ENCODE results near the gene CHGA.

CHGA gene

DNA sequence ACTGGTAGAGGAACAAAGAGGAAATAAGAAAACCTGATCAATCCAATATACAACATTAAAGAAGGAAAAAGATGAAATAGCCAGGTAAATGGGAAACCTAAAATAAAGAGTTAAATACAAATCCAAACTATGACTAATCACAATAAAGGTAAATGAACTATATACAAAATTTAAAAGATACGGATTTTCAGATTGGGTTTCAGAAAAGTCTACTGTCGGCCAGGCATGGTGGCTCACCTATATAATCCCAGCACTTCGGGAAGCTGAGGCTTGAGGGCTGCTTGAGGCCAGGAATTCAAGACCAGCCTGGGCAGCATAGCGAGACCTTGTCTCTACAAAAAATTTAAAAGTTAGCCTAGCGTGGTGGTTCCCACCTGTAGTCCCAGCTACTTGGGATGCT is 39.9 kb upstream of the CHGA start:
- Histone ChIP-seq H3K4me1 (ENCODE audit: control insufficient read depth in 1 of 2, insufficient read depth in 1 of 2, low read depth in 1 of 2, low read length in 1 of 2) (no peaks in the 10 kb centered on the region), H3K27ac (no peak overlapping the region), H3K36me3 (no peaks in the 10 kb centered on the region), H3K27me3 (peaks cover 83% of the 10 kb centered on the region), H3K4me3 (ENCODE audit: low read depth in 1 of 2, low read length in 1 of 2) (no peak overlapping the region), H3K9me3 (no peaks in the 10 kb centered on the region)
- TF ChIP-seq, protein P1, sequence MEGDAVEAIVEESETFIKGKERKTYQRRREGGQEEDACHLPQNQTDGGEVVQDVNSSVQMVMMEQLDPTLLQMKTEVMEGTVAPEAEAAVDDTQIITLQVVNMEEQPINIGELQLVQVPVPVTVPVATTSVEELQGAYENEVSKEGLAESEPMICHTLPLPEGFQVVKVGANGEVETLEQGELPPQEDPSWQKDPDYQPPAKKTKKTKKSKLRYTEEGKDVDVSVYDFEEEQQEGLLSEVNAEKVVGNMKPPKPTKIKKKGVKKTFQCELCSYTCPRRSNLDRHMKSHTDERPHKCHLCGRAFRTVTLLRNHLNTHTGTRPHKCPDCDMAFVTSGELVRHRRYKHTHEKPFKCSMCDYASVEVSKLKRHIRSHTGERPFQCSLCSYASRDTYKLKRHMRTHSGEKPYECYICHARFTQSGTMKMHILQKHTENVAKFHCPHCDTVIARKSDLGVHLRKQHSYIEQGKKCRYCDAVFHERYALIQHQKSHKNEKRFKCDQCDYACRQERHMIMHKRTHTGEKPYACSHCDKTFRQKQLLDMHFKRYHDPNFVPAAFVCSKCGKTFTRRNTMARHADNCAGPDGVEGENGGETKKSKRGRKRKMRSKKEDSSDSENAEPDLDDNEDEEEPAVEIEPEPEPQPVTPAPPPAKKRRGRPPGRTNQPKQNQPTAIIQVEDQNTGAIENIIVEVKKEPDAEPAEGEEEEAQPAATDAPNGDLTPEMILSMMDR (IDR thresholded peaks at IDR 0.05): no peak

DNA sequence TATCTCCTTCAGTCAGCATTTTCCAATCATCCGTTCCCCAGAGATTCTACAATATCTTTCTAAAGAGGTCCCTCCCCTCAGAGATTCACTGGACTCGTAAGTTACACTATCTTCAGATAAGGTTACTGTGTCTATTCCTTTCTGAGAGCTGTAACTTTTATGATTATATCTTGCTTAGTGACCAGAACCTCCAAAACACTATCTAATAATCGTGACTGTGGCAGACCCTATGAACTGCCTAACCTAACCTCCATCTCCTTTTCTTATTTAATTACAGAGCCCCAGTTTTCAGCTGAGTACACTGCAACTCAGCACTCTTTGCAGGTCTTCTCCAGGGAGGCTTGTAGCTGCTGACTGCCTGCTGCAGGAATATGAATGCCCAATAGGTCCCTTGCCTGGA is 38.5 kb upstream of the CHGA start:
- Histone ChIP-seq H3K27ac (no peak overlapping the region), H3K36me3 (no peaks in the 10 kb centered on the region), H3K4me3 (ENCODE audit: low read depth in 1 of 2, low read length in 1 of 2) (no peak overlapping the region), H3K4me1 (ENCODE audit: control insufficient read depth in 1 of 2, insufficient read depth in 1 of 2, low read depth in 1 of 2, low read length in 1 of 2) (no peaks in the 10 kb centered on the region), H3K27me3 (peaks cover 70% of the 10 kb centered on the region), H3K9me3 (no peaks in the 10 kb centered on the region)
- TF ChIP-seq, protein P1 (IDR thresholded peaks at IDR 0.05): no peak

DNA sequence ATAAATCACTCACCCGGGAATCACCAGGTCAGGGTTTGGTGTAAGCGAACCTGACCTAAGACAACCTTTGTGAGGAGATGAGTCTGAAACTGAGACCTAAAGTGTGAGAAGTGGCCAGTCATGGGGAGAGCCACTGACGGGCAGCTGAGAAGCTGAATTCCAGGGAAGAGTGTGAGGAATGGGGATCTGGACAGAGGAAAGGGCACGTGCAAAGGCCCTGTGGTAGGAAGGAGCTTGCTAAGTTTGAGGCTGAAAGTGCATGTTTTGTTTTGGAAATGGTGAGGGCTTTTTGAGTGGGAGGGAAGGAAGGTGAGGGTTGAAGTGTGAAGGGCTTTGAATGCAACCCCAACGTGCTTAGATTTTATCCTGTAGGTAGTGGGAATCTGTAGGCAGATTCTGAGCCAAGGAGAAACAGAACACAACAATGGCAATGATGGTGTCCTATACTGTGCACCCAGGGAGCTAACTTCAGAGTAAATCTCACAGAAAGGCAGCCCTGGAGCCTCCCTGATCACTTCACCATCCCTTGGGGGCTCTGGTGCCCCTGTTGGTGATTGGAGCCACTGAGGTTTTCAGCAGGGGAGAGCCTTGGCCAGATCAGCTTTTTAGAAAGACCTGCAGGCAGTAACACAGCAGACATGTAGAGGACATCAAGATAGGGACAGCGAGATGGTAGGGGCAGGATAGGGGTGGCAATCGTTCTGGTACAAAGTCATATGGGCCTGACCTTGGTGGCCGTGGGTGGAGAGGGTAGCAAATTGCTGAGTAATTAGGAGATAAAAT is 37.5 kb upstream of the CHGA start:
- TF ChIP-seq, protein P1 (IDR thresholded peaks at IDR 0.05): no peak
- no peaks in the 10 kb centered on the region for H3K36me3 ChIP-seq
- no peak overlapping the region for H3K27ac ChIP-seq
- H3K4me1 ChIP-seq (ENCODE audit: control insufficient read depth in 1 of 2, insufficient read depth in 1 of 2, low read depth in 1 of 2, low read length in 1 of 2): no peaks in the 10 kb centered on the region
- H3K9me3 ChIP-seq: no peaks in the 10 kb centered on the region
- H3K4me3 ChIP-seq (ENCODE audit: low read depth in 1 of 2, low read length in 1 of 2): no peak overlapping the region
- peaks cover 60% of the 10 kb centered on the region for H3K27me3 ChIP-seq

DNA sequence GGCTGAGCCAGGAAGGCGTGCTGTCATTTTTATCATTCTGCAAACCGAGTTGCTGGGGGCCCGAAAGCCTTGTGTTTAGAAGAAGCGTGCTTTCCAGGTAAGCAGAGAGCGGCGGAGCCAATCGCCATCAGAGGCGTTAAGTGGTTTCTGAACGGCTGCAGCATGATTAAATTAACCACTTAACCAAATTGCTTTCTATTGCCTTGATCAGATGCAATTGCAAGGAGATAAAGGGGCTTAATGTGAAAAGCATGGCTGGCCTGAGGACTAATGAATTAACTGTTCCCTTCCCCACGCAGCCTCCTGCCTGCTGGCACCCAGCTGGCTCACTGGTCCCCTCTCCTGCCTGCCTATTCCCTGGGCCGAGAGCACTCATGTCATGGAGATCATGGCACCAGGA is 36.6 kb upstream of the CHGA start:
- Histone ChIP-seq H3K27ac (no peak overlapping the region), H3K36me3 (no peaks in the 10 kb centered on the region), H3K4me3 (ENCODE audit: low read depth in 1 of 2, low read length in 1 of 2) (no peak overlapping the region), H3K27me3 (peaks cover 54% of the 10 kb centered on the region), H3K9me3 (no peaks in the 10 kb centered on the region), H3K4me1 (ENCODE audit: control insufficient read depth in 1 of 2, insufficient read depth in 1 of 2, low read depth in 1 of 2, low read length in 1 of 2) (no peaks in the 10 kb centered on the region)
- TF ChIP-seq, protein P1 (IDR thresholded peaks at IDR 0.05): no peak

DNA sequence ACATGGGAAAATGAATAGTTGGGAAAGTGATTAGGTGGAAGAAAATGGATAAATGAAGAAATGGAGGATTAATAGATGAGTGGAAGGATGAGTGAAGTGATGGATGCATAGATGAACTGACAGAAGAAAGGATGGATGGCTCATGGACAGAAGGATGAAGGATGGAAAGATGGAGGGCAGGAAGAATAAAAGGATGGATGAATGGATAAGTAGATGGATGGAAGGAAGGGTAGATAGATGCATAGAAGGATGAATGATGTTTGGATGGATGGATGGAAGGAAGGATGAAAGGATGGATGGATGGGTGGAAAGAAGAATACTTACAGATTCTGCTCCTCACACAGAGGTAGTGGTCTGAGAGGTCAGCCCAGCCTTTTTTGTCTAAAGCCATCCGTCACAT is 35.8 kb upstream of the CHGA start:
- H3K9me3 ChIP-seq: no peaks in the 10 kb centered on the region
- peaks cover 53% of the 10 kb centered on the region for H3K27me3 ChIP-seq
- no peaks in the 10 kb centered on the region for H3K36me3 ChIP-seq
- TF ChIP-seq, protein P1 (IDR thresholded peaks at IDR 0.05): no peak
- H3K27ac ChIP-seq: no peak overlapping the region
- H3K4me3 ChIP-seq (ENCODE audit: low read depth in 1 of 2, low read length in 1 of 2): no peak overlapping the region
- H3K4me1 ChIP-seq (ENCODE audit: control insufficient read depth in 1 of 2, insufficient read depth in 1 of 2, low read depth in 1 of 2, low read length in 1 of 2): no peaks in the 10 kb centered on the region

Measured in neutrophil (primary cell).